ENCODE measurements around the gene UBE2O. TPM values are rescaled to one million over a fixed set of nuclear protein-coding genes. Genes with fewer than 3 reads are reported as not detected.

The UBE2O gene
- total RNA-seq, 1 experiment from 2014 or later = 52.6 TPM

DNA sequence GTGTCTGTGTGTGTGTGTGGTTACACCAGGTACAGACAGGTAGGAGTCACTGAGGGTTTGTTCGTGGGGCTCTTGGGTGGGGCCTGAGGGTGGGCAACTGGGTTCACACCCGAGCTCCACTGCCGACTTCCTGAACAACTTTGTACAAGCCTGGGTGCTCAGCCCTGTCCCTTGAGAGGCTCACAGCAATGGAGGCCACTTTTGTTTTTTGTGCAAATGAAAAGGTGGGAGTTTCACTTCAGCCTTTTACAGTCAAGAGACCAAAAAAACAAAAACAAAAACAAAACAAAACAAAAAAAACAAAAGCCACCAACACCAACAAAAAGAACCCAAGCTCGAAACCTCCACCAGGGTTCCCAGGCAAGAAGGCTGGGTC is 45.9 kb upstream of the UBE2O start:
- DNase-seq = no peak
- H3K4me2 ChIP-seq (ENCODE audit: insufficient read depth, insufficient read length, low read length) = no peak overlapping the region
- H3K9ac ChIP-seq (ENCODE audit: extremely low read depth, insufficient read length, low read length) = no peak overlapping the region
- no peak overlapping the region for H4K8ac ChIP-seq (replicated peaks; ENCODE audit: insufficient read length, low read depth, low read length)
- H2BK5ac ChIP-seq (ENCODE audit: insufficient read length, low read length) = no peak overlapping the region
- Mint-ChIP-seq H3K4me3 (peak overlapping the region in 1 of 2 experiments; percentile 25; a peak in 2 of 5 replicates), H3K27me3 (ENCODE audit: low read depth) (peaks cover 7% of the 10 kb centered on the region), H3K4me1 (peaks cover 48 to 55% of the 10 kb centered on the region in 2 experiments), H3K9me3 (no peaks in the 10 kb centered on the region; a peak in 1 of 5 replicates), H3K36me3 (ENCODE audit: insufficient read depth in 1 of 3, low read depth in 3 of 3) (no peaks in the 10 kb centered on the region; a peak in 2 of 7 replicates), H3K27ac (no peak overlapping the region; a peak in 2 of 7 replicates)
- no peak overlapping the region for H2BK120ac ChIP-seq (ENCODE audit: low read depth, low read length, poor library complexity, severe bottlenecking)
- whole genome bisulfite sequencing (ENCODE audit: extremely low coverage, insufficient read length, low lambda C conversion rate) = no CpG with 5 or more reads among the region's 4 CpGs
- H3K14ac ChIP-seq (ENCODE audit: insufficient read depth, low read length) = no peak overlapping the region
- H2AFZ ChIP-seq (ENCODE audit: low read length) = no peak overlapping the region
- H4K5ac ChIP-seq (ENCODE audit: insufficient read length, low read depth, low read length) = no peak overlapping the region
- no peak overlapping the region for H4K91ac ChIP-seq (ENCODE audit: insufficient read length, low read depth, low read length)
- no peaks in the 10 kb centered on the region for H3K9me3 ChIP-seq (ENCODE audit: control insufficient read depth, low read depth, low read length)
- no peak overlapping the region for H3T11ph ChIP-seq (ENCODE audit: low read length)
- no peak overlapping the region for H3K18ac ChIP-seq (ENCODE audit: insufficient read length, low read depth, low read length)
- no peak overlapping the region for H2BK12ac ChIP-seq (ENCODE audit: insufficient read length, low read depth, low read length)
- H3K56ac ChIP-seq (ENCODE audit: insufficient read length, low read depth, low read length) = no peak overlapping the region
- H2AK5ac ChIP-seq (ENCODE audit: insufficient read length, low read length) = no peak overlapping the region
- no peaks in the 10 kb centered on the region for H3K79me1 ChIP-seq (ENCODE audit: insufficient read depth, low read depth, low read length, poor library complexity, severe bottlenecking)
- H3K27me3 ChIP-seq (ENCODE audit: insufficient read depth, low read length) = no peaks in the 10 kb centered on the region
- TF ChIP-seq, protein P1, sequence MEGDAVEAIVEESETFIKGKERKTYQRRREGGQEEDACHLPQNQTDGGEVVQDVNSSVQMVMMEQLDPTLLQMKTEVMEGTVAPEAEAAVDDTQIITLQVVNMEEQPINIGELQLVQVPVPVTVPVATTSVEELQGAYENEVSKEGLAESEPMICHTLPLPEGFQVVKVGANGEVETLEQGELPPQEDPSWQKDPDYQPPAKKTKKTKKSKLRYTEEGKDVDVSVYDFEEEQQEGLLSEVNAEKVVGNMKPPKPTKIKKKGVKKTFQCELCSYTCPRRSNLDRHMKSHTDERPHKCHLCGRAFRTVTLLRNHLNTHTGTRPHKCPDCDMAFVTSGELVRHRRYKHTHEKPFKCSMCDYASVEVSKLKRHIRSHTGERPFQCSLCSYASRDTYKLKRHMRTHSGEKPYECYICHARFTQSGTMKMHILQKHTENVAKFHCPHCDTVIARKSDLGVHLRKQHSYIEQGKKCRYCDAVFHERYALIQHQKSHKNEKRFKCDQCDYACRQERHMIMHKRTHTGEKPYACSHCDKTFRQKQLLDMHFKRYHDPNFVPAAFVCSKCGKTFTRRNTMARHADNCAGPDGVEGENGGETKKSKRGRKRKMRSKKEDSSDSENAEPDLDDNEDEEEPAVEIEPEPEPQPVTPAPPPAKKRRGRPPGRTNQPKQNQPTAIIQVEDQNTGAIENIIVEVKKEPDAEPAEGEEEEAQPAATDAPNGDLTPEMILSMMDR (conservative IDR thresholded peaks at IDR 0.05) = no peak
- peaks cover 9% of the 10 kb centered on the region for H3K23me2 ChIP-seq (ENCODE audit: insufficient read length, low read depth, low read length, poor library complexity, severe bottlenecking)
- H2BK15ac ChIP-seq (ENCODE audit: low read depth, low read length) = no peak overlapping the region
- H4K20me1 ChIP-seq (ENCODE audit: control insufficient read depth, insufficient read depth, insufficient read length) = no peaks in the 10 kb centered on the region
- H3K4me1 ChIP-seq (ENCODE audit: insufficient read depth, low read length) = peaks cover 3% of the 10 kb centered on the region; the same call in 1 of the 2 replicates
- no peak overlapping the region for H3K4ac ChIP-seq (ENCODE audit: low read depth, low read length)
- no peak overlapping the region for H3K27ac ChIP-seq (ENCODE audit: insufficient read length, low read depth, low read length)
- no peaks in the 10 kb centered on the region for H3K79me2 ChIP-seq (ENCODE audit: insufficient read depth, low read length)
- no peak overlapping the region for H3K23ac ChIP-seq (ENCODE audit: insufficient read length, low read depth, low read length)
- no peak overlapping the region for H2BK20ac ChIP-seq (ENCODE audit: low read depth, low read length, poor library complexity, severe bottlenecking)
